Measurements from ENCODE around the gene ABLIM1.

- TF ChIP-seq EP300 (conservative IDR thresholded peaks at IDR 0.05; ENCODE audit: poor library complexity, severe bottlenecking) (no peak), CTCF (IDR thresholded peaks at IDR 0.05; ENCODE audit: poor library complexity, severe bottlenecking) (no peak), EZH2 (IDR thresholded peaks at IDR 0.05; ENCODE audit: borderline replicate concordance, insufficient read depth, low read length, poor library complexity, severe bottlenecking) (no peak), REST (IDR thresholded peaks at IDR 0.05; ENCODE audit: borderline replicate concordance) (no peak), POLR2AphosphoS5 (IDR thresholded peaks at IDR 0.05) (no peak), RAD21 (conservative IDR thresholded peaks at IDR 0.05) (no peak), TAF1 (IDR thresholded peaks at IDR 0.05; ENCODE audit: low read depth) (no peak)
Measured at GRCh38 chr10:114487815-114488536, 170.1 kb downstream of the ABLIM1 start.
